HEK293 (cell line): Measurements from ENCODE around the gene EEIG2.

Experiments
- CTCF ChIA-PET: fragments of 350-600 bp; formaldehyde crosslinking; extraction: SDS; loops from one replicate; lab custom pipeline; 2021; ENCODE audit warnings: antibody characterized with exemption; lab: Yijun Ruan, JAX
- POLR2A ChIA-PET: fragments of 300-600 bp; formaldehyde crosslinking; extraction: SDS; loops from one replicate; lab custom pipeline; 2020; ENCODE audit warnings: antibody characterized with exemption, inconsistent platforms; lab: Yijun Ruan, JAX
- H3K27ac ChIP-seq: fragments of 200-500 bp; sonication (Bioruptor generic); 2 replicates; pipeline ENCODE4 v1.5.1; 2014; ENCODE audit warnings: low read depth, low read length, control low read depth, inconsistent platforms; ENCODE audit errors: extremely low read depth
- H3K36me3 ChIP-seq, 2 experiments: fragments of 200-500 bp in 1 of 2; sonication (Bioruptor generic) in 1 of 2; 1 replicate in 1 of 2; 2 replicates in 1 of 2; pipeline ENCODE4 v1.5.1; 2014 to 2017; ENCODE audit warnings: inconsistent platforms in 2 of 2, low read length in 2 of 2; ENCODE audit not compliant: control insufficient read depth in 2 of 2, insufficient read depth in 1 of 2
- H3K4me1 ChIP-seq: fragments of 200-500 bp; sonication (Bioruptor generic); 2 replicates; pipeline ENCODE4 v1.5.1; 2014; ENCODE audit warnings: mild to moderate bottlenecking, low read length, inconsistent platforms; ENCODE audit not compliant: control insufficient read depth, insufficient read depth
- H3K4me3 ChIP-seq: 2 replicates; pipeline ENCODE4 v1.5.1; 2011; ENCODE audit warnings: low read depth, mild to moderate bottlenecking, control low read depth, low read length, moderate library complexity
- H3K9me3 ChIP-seq: fragments of 200-500 bp; sonication (Bioruptor generic); 2 replicates; pipeline ENCODE4 v1.5.1; 2014; ENCODE audit warnings: low read depth, low read length, inconsistent platforms; ENCODE audit not compliant: control insufficient read depth, insufficient read depth
- SP2 ChIP-seq: fragments of 450-650 bp; formaldehyde crosslinking; IDR thresholded peaks from 2 replicates; pipeline ENCODE4 v1.5.1; 2016; ENCODE audit warnings: missing biosample characterization, missing genetic modification characterization
- ZBTB17 ChIP-seq: fragments of 450-650 bp; formaldehyde crosslinking; IDR thresholded peaks from 2 replicates; pipeline ENCODE4 v1.5.1; 2016; ENCODE audit warnings: missing biosample characterization, missing genetic modification characterization
- ZIC2 ChIP-seq: fragments of 450-650 bp; formaldehyde crosslinking; IDR thresholded peaks from 2 replicates; pipeline ENCODE4 v1.5.1; 2016; ENCODE audit warnings: missing biosample characterization, missing genetic modification characterization
- ZNF140 ChIP-seq: fragments of 450-650 bp; formaldehyde crosslinking; IDR thresholded peaks from 2 replicates; pipeline ENCODE4 v1.5.1; 2016; ENCODE audit warnings: missing biosample characterization, missing genetic modification characterization

Gene EEIG2

DNA sequence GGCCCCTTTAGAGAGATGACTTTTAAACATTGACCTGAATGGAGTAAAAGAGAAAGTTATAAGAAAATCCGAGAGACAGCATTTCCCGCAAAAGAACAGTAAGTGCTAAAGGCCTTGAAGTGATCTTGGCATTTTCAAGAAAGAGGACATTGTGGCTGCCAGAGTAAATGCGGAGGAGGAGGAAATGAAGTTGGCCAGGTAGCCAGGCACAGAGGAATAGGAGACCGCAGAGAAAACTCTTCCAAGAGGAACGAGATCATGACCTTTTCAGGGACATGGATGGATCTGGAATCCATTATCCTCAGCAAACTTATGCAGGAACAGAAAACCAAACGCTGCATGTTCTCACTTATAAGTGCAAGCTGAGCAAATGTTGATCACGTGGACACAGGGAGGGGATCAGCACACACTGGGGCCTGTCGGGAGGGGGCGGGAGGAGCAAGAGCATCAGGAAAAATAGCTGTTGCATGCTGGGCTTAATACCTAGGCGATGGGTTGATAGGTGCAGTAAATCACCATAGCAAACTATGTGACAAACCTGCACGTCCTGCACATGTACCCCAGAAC lies 49.7 kb downstream of the EEIG2 start:
- Histone ChIP-seq H3K4me1 (peaks cover 8% of the 10 kb centered on the region), H3K36me3 (peaks cover 0 to 10% of the 10 kb centered on the region in 2 experiments; a peak in 2 of 3 replicates), H3K9me3 (no peaks in the 10 kb centered on the region), H3K27ac (no peak overlapping the region), H3K4me3 (no peak overlapping the region)
- ChIA-PET CTCF (no interaction called here), POLR2A (no interaction called here)
- TF ChIP-seq ZIC2 (tag by site-specific recombination) (peak; percentile 40), ZBTB17 (peak; percentile 33; the same call in 1 of the 2 replicates), SP2 (no peak), ZNF140 (tag by site-specific recombination) (no peak)
